GF-D8 (cell line): ENCODE data around the gene CCND3.

Experiments used
- DNase-seq: peaks from one replicate; lab custom pipeline; 2025; lab: John Stamatoyannopoulos, UW

The CCND3 gene

GRCh38 chr6:41921712-41921998 is 20.0 kb downstream of the CCND3 start:
- no peak for DNase-seq

DNA sequence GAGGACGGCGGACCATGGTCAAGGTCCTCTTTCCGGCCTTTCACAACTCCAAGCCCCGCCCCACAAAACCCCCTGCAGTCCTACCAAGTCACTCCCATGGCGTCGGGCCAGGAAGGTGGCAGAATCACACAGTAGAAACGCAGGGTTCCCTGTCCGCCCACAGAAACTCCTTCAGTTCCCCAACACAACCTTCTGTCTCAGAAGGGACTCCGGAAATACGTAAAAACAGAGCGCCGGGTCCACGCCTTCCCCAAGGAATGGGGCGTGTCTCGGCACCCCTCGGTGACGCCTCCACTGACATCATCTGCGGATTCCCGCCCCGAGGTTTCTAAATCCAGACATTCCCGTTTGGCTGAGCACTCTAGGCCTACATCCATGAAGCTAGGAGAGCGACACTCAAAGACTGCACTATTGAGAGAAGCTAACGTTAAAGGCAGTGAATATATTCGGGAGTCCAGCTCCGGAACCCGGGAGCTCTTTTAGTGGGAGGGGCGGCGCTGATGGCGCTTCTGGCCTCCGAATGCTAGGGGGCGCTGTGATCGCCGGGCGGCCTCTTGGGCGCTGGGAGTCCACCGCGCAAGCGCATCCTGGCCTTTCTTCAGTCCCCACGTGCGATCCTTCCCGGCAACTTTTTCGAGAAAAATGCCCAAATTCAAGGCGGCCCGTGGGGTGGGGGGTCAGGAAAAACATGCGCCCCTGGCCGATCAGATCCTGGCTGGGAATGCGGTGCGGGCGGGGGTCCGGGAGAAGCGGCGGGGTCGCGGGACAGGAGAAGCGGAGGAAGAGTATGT is 20.5 kb downstream of the CCND3 start, which contains the start of the genes BYSL and MED20:
TSS of gene BYSL (plus strand) at position 579 of the 791 bp plus-strand sequence. CDS start at position 643, 64 bp downstream.
TSS of gene MED20 (minus strand) at position 219 of the 791 bp plus-strand sequence. CDS start at position 98, 121 bp downstream.
- peak; percentile 86 for DNase-seq

DNA sequence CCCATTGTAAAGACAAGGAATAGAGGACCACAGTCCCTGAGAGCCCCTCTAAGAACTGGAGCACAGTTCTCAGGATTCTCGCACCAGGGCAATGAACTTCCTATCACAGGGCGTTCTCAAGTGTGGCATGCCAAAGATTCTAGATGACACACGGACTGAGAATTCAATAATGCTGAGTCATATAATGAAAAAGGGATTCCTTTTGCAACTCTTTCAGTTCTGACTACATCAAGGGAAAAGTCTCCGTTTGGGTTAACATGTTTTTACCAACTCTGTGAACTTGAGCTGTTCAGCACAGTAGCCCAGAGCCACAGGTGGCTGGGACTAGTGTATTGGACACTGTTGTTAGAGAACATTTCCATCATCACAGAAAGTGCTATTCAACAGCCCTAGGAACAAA is 24.1 kb downstream of the CCND3 start:
- no peak for DNase-seq

DNA sequence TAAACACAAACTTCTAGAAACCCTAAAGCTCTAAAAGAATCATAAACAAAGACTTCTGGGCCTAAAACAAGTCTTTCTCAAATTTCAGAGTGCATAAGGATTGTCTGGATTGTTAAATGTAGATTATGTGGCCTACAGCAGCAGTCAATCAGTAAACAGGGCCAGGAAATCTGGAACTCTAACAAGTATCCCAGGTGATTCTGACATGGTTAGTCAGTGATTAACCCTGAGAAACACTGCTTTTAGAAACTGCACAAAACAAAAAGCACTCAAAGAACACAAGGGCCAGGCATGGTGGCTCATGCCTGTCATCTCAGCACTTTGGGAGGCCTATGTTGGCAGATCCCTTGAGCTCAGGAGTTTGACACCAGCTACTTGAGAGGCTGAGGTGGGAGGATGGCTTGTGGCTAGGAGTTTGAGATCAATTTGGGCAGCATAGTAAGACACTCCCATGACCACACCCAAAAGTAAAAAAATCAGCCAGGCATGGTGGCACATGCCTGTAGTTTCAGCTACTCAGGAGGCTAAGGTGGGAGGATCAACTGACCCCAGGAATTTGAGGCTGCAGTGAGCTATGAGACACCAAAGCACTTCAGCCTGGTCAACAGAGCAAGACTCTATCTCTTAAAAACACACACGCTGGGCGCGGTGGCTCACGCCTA is 26.6 kb downstream of the CCND3 start:
- no peak for DNase-seq

- no peak for DNase-seq
Observed at GRCh38 chr6:41914343-41914742, 27.3 kb downstream of the CCND3 start.

- DNase-seq = no peak
Observed at GRCh38 chr6:41909727-41910126, 31.9 kb downstream of the CCND3 start.

- no peak for DNase-seq
Observed at GRCh38 chr6:41901882-41902519, 39.6 kb downstream of the CCND3 start.

DNA sequence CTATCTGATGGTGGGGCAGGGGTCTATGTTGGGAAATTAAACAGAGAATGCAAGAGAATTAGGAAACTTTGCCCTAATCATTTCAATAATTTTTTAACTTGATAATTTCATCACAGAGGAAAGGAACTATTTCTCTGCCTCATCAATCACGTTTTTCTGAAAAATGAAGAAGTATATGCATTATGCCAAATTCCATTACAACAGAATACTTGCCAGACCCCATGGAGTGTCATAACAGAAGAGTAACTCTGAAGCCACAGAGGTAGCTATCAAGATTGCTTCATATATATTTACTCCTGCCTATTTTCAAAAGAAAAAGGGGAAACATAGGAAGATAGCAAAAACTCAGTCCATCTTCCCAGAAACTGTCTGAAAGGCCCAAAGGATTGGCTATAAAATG is 40.7 kb downstream of the CCND3 start:
- DNase-seq = no peak

DNA sequence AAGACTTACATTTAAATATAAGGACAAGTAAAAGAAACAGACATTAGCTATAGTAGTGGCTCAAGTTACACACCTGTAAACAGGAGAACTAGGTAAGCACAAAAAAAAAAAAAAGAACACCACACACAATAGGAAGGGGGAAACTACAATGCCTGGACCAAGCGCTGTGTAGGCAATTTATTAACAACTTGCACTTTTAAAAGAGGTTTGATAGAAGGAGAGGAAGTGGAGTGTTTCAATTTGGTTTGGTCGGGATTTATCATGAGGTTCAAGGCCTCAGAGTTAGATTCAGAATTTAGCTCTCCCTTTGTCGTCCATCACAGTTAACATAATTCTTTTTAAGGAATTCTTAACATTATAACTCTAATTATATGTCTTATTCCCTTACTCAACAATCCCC is 45.3 kb downstream of the CCND3 start:
- DNase-seq = no peak

- DNase-seq = peak; percentile 88
Observed at GRCh38 chr6:41895300-41896233, 46.0 kb downstream of the CCND3 start, which contains the start of gene USP49. USP49 (minus strand) TSS chr6:41895375; CDS start chr6:41806983, 88,392 bp downstream.

DNA sequence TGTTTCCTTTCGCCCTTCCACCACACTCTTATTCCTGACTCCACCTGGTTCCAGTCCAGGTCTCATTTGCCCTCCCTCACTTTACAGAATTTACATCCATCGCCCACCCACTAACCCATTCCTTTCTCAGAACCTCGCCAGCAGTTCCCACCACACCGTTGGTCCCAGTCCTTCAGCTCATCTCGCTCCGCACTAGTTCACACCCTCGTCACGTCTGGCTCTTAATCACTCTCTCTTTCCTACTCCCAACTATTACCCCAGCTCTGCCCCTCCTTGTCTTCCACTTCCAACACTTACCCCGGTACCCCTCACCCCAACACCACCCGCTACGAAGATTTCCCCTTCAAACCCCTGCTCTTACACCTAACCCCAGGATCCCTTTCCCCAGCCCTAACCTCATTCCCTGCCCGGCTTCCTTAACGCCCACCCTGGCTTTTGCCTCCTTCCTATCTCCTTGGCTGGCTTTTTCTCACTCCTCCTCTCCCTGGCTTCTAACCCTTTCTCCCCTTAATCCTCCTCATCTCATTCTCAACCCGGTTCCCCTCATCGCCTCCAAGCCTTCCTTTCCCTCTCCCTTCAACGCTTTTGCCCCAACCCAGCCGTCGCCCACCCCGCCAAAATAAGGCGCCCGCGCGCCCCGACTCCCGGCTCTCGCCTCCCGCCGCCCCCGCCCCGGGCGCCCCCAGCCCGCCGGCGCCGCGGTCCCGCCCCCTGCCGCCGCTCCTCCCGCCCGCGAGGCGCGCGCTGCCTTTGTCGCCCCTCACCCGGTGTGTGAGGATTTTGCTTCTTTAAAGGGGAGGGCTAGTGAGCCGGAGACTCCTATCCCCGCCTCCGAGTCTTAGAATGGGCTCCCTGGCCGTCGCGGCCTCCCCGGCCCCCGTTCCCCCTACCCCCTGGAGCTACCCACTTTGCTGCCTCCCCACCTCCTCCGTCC is 47.0 kb downstream of the CCND3 start:
- no peak for DNase-seq

- no peak for DNase-seq
Observed at GRCh38 chr6:41892921-41893564, 48.6 kb downstream of the CCND3 start.

GRCh38 chr6:41887331-41887751 is 54.3 kb downstream of the CCND3 start:
- no peak for DNase-seq

DNA sequence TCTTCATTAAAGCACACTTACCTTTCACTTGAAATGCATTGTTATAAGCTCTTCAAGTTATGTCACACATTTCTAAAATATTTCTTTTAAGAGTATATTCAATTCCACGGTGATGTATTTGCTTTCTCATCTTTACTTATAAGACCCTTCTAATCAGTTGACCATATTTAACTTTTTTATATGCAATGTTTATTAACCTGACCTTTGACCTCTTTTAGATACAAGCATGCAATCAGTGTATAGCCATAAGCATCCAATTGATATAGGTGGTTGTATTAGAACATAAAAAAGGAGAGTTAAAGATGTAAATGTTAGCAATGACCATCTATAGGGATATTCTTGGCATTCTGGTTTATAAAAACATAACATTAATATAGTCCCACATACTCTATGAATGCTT is 55.7 kb downstream of the CCND3 start:
- no peak for DNase-seq

- DNase-seq = no peak
Observed at GRCh38 chr6:41884957-41885356, 56.7 kb downstream of the CCND3 start.
